WTC11 (cell line): ENCODE measurements around the gene C15orf39.

Source experiments
- FOXK1 ChIP-seq: sonication (generic); formaldehyde crosslinking; IDR thresholded peaks from 2 replicates; pipeline ENCODE4 v1.8.0; 2022; ENCODE audit warnings: mild to moderate bottlenecking, moderate library complexity, missing genetic modification reagents
- SP1 ChIP-seq: sonication (generic); formaldehyde crosslinking; conservative IDR thresholded peaks from 2 replicates; pipeline ENCODE4 v1.8.1; 2022; ENCODE audit warnings: missing genetic modification reagents
- TF ChIP-seq, protein P1 (sequence below): fragments of 200-600 bp; IDR thresholded peaks from 2 replicates; pipeline ENCODE4 v1.8.0; 2022; ENCODE audit warnings: antibody characterized with exemption
- TF ChIP-seq, protein P2 (sequence below): sonication (generic); formaldehyde crosslinking; IDR thresholded peaks from 2 replicates; pipeline ENCODE4 v1.8.0; 2023; ENCODE audit warnings: missing genetic modification reagents
- TF ChIP-seq, protein P3 (sequence below): sonication (generic); formaldehyde crosslinking; IDR thresholded peaks from 2 replicates; pipeline ENCODE4 v1.8.0; 2022; ENCODE audit warnings: mild to moderate bottlenecking, missing genetic modification reagents

DNA sequence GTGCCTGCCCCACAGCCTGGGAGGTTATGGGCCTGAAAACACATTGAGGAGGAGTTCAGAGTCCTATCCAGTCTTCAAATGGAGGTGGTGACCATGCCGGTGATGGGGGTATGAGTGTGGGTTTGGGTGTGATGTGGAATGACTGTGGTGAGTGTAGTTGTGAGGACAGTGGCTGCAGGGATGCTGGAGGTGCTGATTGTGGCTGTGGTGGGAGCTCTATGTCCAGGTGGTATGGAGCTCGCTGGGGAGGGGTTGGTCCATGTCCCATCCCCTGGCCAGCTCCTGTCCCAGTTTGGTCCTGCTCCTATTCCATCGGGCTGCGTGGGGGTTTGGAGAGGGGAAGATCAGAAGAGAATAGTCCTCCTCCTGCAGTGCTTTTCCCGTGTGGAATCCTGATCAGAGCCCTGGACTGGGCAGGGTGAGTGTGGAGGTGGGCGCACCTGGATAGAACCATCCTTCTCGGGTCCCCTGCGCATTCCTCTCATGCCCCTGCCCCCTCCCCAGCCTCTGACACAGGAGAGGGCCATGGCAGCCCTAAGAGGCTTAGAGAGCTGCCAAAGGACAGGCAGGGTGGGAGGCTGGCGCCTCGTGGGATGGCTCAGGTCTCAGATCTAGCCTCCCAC is 33.5 kb downstream of the C15orf39 start:
- TF ChIP-seq, protein P1, sequence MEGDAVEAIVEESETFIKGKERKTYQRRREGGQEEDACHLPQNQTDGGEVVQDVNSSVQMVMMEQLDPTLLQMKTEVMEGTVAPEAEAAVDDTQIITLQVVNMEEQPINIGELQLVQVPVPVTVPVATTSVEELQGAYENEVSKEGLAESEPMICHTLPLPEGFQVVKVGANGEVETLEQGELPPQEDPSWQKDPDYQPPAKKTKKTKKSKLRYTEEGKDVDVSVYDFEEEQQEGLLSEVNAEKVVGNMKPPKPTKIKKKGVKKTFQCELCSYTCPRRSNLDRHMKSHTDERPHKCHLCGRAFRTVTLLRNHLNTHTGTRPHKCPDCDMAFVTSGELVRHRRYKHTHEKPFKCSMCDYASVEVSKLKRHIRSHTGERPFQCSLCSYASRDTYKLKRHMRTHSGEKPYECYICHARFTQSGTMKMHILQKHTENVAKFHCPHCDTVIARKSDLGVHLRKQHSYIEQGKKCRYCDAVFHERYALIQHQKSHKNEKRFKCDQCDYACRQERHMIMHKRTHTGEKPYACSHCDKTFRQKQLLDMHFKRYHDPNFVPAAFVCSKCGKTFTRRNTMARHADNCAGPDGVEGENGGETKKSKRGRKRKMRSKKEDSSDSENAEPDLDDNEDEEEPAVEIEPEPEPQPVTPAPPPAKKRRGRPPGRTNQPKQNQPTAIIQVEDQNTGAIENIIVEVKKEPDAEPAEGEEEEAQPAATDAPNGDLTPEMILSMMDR: no peak
- no peak for TF ChIP-seq SP1 (CRISPR knock-in tag)
- no peak for TF ChIP-seq FOXK1 (CRISPR knock-in tag)
- TF ChIP-seq, protein P2, sequence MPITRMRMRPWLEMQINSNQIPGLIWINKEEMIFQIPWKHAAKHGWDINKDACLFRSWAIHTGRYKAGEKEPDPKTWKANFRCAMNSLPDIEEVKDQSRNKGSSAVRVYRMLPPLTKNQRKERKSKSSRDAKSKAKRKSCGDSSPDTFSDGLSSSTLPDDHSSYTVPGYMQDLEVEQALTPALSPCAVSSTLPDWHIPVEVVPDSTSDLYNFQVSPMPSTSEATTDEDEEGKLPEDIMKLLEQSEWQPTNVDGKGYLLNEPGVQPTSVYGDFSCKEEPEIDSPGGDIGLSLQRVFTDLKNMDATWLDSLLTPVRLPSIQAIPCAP (CRISPR knock-in tag): no peak
- TF ChIP-seq, protein P3, sequence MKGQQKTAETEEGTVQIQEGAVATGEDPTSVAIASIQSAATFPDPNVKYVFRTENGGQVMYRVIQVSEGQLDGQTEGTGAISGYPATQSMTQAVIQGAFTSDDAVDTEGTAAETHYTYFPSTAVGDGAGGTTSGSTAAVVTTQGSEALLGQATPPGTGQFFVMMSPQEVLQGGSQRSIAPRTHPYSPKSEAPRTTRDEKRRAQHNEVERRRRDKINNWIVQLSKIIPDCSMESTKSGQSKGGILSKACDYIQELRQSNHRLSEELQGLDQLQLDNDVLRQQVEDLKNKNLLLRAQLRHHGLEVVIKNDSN (CRISPR knock-in tag): no peak
